ENCODE measurements around the gene NDUFB4. TPM values are rescaled to one million over a fixed set of nuclear protein-coding genes. Genes with fewer than 3 reads are reported as not detected.
A peak's percentile ranks its signal among the peaks of the same experiment; 100 is the strongest.
"Not testable (repeated sequence)": the region's sequence is repeated elsewhere in the genome, so short reads cannot be mapped to it uniquely, and the experiment has no call there.

Gene NDUFB4
- total RNA-seq, 2 donors from 2014 or later = 54.4 to 102 TPM

DNA sequence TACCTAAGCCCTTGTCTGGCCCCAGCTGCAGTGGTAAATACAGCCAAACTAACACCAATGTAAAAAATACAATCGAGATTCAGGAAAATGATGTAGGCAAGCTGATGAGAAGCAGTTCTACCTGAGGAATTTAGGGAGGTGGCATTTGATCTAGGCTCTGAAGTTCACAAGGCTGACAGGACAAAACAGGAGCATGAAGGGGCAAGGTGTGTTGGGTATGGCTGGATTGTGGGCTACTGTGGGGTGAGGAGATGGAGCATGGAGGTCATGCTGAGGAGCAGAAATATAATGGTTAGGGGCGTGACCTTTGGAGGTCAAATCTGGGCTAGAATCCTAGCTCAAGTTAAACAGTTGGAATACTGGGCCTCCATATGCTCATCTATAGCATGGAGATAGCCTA, 6.5 kb downstream of the NDUFB4 start:
- peaks cover 7% of the 10 kb centered on the region for H3K36me3 Mint-ChIP-seq
- peaks cover 0 to 2% of the 10 kb centered on the region in 2 donors for H3K4me1 Mint-ChIP-seq (ENCODE audit: low read depth in 2 of 2)
- H3K27ac Mint-ChIP-seq = no peak overlapping the region
- H3K9me3 Mint-ChIP-seq = no peaks in the 10 kb centered on the region
- no peak overlapping the region for H3K4me3 Mint-ChIP-seq
- no peaks in the 10 kb centered on the region for H3K27me3 Mint-ChIP-seq
- ATAC-seq (no peak), DNase-seq (ENCODE audit: low spot score) (no peak)

DNA sequence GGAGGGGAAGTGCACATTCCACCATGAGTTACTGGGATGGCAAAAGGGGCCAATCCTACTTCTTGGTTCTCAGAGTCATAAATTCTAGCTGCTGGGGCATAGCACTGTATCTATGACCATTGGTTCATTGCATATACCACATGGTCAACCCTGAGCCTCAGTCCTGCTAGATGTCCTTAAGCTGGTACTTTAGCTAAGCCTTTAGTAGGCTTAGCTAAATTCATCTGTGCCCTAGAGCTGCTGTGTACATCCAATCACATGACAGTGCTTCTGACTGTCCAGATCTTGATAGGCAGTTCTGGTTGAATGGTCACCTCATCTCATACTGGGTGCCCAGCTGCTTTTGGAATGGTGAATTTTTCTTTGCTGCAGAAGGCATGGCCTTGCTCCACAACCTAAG, 8.2 kb downstream of the NDUFB4 start:
- peaks cover under 1 to 5% of the 10 kb centered on the region in 2 donors for H3K27me3 Mint-ChIP-seq
- H3K9me3 Mint-ChIP-seq = no peaks in the 10 kb centered on the region
- no peaks in the 10 kb centered on the region for H3K4me1 Mint-ChIP-seq (ENCODE audit: low read depth in 2 of 2)
- H3K4me3 Mint-ChIP-seq = no peak overlapping the region
- ATAC-seq (peak in 1 of 2 donors; percentile 28), DNase-seq (ENCODE audit: low spot score) (no peak)
- H3K36me3 Mint-ChIP-seq = peaks cover 7% of the 10 kb centered on the region
- no peak overlapping the region for H3K27ac Mint-ChIP-seq

DNA sequence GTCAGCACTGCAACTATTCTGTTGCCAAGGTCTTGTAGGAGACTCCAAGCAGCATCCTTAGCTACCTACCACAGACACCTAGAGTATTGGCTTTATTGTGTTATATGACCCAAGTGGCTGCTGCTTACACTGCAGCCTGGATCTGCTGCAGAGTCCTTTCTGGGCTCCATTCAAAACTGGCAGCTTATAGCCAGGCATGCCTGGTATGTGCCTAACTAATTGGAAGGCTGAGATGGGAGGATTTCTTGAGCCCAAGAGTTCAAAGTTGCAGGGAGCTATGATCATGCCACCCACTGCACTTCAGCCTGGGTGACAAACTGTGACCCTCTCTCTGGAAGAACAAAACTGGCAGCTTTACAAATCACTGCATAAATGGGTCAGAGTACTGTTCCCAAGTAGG, 8.6 kb downstream of the NDUFB4 start:
- peaks cover 3 to 10% of the 10 kb centered on the region in 2 donors for H3K27me3 Mint-ChIP-seq
- H3K4me3 Mint-ChIP-seq = no peak overlapping the region
- no peak for ATAC-seq
- no peak overlapping the region for H3K27ac Mint-ChIP-seq
- H3K36me3 Mint-ChIP-seq = peaks cover 7% of the 10 kb centered on the region
- no peak for DNase-seq (ENCODE audit: low spot score)
- no peaks in the 10 kb centered on the region for H3K4me1 Mint-ChIP-seq (ENCODE audit: low read depth in 2 of 2)
- no peaks in the 10 kb centered on the region for H3K9me3 Mint-ChIP-seq

DNA sequence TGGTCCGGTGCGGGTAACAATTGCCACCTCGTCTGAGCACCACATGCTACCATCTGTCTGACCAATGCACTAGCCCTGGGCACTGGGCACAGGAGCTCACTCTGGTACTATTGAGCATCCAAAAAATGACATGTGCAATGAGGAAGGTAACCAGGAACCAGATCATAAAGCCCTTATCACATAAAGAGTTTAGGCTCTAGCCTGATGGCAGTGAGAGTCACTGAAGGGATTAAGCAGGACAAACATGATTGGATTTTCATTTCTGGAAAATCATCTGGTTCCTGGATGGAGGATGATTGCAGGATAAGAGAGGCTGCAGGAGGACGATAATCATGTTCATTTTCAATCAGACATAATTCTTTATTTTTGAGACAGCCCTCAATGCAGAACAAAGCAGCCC, 12.4 kb downstream of the NDUFB4 start:
- ATAC-seq = no peak
- H3K4me1 Mint-ChIP-seq (ENCODE audit: low read depth in 2 of 2) = no peaks in the 10 kb centered on the region
- H3K36me3 Mint-ChIP-seq = no peaks in the 10 kb centered on the region
- peaks cover 11 to 15% of the 10 kb centered on the region in 2 donors for H3K27me3 Mint-ChIP-seq
- no peak for DNase-seq (ENCODE audit: low spot score)
- H3K4me3 Mint-ChIP-seq = no peak overlapping the region
- no peaks in the 10 kb centered on the region for H3K9me3 Mint-ChIP-seq
- no peak overlapping the region for H3K27ac Mint-ChIP-seq

DNA sequence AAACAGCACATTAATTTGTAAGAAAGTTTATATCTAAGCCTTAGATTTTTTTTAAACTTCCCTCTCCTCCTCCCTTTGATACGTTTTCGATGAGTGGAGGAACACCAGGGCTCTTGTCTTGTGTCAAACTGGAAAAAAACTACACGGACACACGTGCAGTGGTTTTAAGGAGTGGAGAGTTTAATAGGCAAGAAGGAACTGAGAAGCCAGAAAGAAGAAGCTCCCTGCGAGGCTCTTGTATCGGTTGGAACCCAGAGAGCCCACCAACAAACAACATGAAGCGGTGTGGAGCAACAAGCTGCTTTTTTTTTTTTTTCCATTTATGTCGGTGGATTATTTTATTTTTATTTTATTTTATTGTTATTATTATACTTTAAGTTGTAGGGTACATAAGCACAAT, 18.6 kb downstream of the NDUFB4 start:
- Mint-ChIP-seq H3K27ac (no peak overlapping the region), H3K27me3 (peaks cover 6 to 10% of the 10 kb centered on the region in 2 donors), H3K9me3 (no peaks in the 10 kb centered on the region), H3K4me3 (no peak overlapping the region), H3K36me3 (no peaks in the 10 kb centered on the region), H3K4me1 (ENCODE audit: low read depth in 2 of 2) (no peaks in the 10 kb centered on the region)
- no peak for DNase-seq (ENCODE audit: low spot score)
- no peak for ATAC-seq

DNA sequence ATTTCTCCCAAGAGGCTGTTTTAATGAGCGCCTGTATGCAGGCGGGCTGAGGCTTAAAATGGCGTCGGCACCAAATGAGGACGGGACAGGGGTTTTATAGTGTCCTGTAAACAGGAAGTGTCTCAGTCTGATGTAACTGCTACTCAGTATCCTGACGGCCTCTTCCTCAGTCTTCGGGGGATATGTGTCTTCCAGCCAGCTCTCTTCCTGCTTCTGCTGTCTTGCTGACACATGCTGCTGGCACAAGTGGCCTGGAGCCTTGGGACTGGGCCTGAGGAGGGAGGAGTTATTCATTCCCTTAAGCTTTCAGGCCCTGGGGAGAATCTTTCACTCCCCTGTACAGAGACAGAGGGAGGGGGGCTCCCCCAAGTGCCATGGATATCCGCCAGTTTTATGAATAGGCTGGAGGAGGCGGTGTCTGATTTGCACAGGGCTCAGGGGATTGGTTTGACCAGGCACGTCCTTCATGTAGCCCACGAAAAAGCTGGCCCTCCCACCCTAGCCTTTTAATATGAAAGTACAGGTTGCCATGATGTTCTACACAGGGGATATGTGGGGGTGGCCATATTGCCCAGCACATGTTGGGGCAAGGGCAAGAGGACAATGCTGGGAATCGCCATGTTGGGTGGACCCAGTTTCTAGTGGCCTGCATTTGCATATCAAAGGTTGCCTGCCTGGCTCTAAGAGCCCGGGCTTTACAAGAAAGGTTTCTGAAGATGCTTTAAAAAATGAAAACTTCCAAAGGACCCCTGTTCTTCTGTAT, 19.9 kb downstream of the NDUFB4 start:
- no peaks in the 10 kb centered on the region for H3K36me3 Mint-ChIP-seq
- no peak overlapping the region for H3K4me3 Mint-ChIP-seq
- no peak for DNase-seq (ENCODE audit: low spot score)
- no peak overlapping the region for H3K27ac Mint-ChIP-seq
- ATAC-seq = no peak
- H3K4me1 Mint-ChIP-seq (ENCODE audit: low read depth in 2 of 2) = no peaks in the 10 kb centered on the region
- peaks cover 0 to 6% of the 10 kb centered on the region in 2 donors for H3K27me3 Mint-ChIP-seq
- H3K9me3 Mint-ChIP-seq = no peaks in the 10 kb centered on the region

DNA sequence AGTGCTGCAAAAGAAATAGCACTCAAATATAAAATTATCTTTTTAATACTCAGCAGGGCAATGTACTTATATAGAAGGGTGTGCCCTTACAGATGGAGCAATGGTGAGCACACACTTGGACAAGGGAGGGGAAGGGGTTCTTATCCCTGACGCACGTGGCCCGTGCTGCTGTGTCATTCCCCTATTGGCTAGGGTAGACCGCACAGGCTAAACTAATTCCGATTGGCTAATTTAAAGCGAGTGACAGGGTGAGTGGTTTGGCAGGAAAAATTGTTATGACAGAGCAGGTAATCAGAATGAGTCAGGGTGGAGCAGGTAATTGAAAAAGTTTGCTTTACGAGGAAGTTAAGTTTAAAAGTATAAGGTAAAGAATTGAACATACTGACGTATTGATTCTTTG, 20.6 kb downstream of the NDUFB4 start:
- H3K27ac Mint-ChIP-seq; H3K36me3 Mint-ChIP-seq; H3K9me3 Mint-ChIP-seq; H3K4me1 Mint-ChIP-seq (ENCODE audit: low read depth in 2 of 2); ATAC-seq; DNase-seq (ENCODE audit: low spot score); H3K4me3 Mint-ChIP-seq; H3K27me3 Mint-ChIP-seq: not testable (repeated sequence)

DNA sequence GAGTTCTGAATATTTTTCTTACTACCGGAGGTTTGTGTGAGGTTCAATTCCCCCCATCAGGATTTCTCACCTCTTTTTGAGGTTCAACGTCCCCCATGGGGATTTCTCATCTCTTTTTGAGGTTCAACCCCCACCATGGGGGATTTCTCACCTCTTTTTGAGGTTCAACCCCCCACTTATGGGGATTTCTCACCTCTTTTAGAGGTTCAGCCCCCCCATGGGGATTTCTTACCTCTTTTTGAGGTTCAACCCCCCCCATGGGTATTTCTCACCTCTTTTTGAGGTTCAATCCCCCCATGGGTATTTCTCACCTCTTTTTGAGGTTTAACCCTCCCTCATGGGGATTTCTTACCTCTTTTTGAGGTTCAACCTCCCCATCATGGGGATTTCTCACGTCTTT, 26.3 kb downstream of the NDUFB4 start:
- Mint-ChIP-seq H3K36me3 (peaks cover 6% of the 10 kb centered on the region), H3K9me3 (peaks cover 10% of the 10 kb centered on the region), H3K27me3 (peaks cover 4 to 16% of the 10 kb centered on the region in 2 donors), H3K27ac (no peak overlapping the region), H3K4me3 (no peak overlapping the region), H3K4me1 (ENCODE audit: low read depth in 2 of 2) (no peaks in the 10 kb centered on the region)
- no peak for ATAC-seq
- no peak for DNase-seq (ENCODE audit: low spot score)

DNA sequence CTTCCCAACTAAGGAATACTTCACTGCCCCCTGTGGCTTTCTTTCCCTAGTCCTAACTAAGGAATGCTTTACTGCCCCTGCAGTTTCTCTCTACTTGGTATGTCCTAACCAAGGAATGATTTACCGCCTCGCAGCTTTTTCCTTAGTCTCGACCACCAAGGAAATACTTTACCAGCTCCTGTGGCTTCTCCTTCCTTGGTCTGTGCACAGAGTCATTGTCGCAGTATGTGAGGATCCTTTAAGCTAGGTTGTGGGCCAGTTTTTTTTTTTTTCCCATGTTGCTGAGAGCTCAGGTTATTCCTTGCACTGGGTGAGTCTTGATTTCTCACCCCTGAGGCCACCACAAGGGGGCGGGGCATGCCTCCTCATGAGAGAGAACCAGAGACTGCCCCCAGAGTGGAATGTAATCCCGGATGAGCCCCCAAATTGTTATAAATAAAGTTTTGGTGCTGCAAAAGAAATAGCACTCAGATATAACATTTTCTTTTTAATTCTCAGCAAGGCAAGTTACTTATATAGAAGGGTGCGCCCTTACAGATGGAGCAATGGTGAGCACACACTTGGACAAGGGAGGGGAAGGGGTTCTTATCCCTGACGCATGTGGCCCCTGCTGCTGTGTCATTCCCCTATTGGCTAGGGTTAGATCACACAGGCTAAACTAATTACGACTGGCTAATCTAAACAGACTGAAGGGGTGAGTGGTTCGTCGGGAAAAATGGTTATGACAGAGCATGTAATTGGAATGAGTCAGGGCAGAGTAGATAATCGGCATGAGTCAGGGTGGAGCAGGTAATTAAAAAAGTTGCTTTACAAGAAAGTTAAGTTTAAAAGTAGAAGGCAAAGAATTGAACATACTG, 27.0 kb downstream of the NDUFB4 start:
- Mint-ChIP-seq H3K4me3 (no peak overlapping the region), H3K9me3 (peaks cover 10% of the 10 kb centered on the region), H3K4me1 (ENCODE audit: low read depth in 2 of 2) (no peaks in the 10 kb centered on the region), H3K27ac (no peak overlapping the region), H3K27me3 (peaks cover 4 to 16% of the 10 kb centered on the region in 2 donors), H3K36me3 (peaks cover 6% of the 10 kb centered on the region)
- no peak for ATAC-seq
- no peak for DNase-seq (ENCODE audit: low spot score)

DNA sequence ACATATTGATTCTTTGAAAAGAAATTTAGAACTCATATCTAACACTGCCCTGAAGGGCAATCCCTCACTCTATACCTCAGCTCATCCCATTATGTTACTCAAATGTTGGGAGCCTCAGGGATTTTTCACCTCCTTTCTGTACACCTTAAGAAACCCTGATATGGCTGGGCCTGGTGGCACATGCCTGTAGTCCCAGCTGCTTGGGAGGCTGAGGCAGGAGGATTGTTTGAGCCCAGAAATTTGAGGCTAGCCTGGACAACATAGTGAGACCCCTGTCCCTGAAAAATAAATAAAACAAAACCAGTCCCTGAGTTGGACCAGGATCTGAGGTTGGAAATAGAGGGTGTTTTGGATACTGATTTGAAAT, 27.6 kb downstream of the NDUFB4 start:
- ATAC-seq (no peak), DNase-seq (ENCODE audit: low spot score) (no peak)
- no peak overlapping the region for H3K4me3 Mint-ChIP-seq
- H3K4me1 Mint-ChIP-seq (ENCODE audit: low read depth in 2 of 2) = no peaks in the 10 kb centered on the region
- peaks cover 4 to 16% of the 10 kb centered on the region in 2 donors for H3K27me3 Mint-ChIP-seq
- peaks cover 6% of the 10 kb centered on the region for H3K36me3 Mint-ChIP-seq
- H3K27ac Mint-ChIP-seq = no peak overlapping the region
- peaks cover 10% of the 10 kb centered on the region for H3K9me3 Mint-ChIP-seq

DNA sequence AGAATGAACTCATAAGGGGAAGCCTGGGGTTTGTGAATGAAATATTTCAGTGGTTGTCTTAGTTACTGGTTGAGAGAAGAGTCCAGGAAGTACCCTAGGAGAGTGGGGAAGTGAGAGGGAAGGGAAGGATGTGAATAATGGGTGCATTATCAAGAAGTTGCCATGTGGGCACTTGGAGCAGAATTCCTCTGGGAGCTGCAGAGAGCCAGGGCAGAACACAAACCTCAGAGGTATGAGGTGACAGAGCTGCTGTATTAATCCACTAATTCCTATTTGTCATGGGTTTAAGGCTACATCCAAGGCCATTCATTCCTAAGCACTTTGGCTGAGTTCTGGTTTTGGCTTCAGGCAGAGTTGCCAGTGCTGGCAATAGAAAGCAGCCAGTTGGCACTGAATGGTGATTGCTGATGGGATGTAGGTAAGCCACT, 29.0 kb downstream of the NDUFB4 start:
- Mint-ChIP-seq H3K27me3 (peaks cover 7 to 16% of the 10 kb centered on the region in 2 donors), H3K27ac (no peak overlapping the region), H3K4me3 (no peak overlapping the region), H3K9me3 (peaks cover 10% of the 10 kb centered on the region), H3K4me1 (ENCODE audit: low read depth in 2 of 2) (no peaks in the 10 kb centered on the region), H3K36me3 (peaks cover 6% of the 10 kb centered on the region)
- DNase-seq (ENCODE audit: low spot score) = no peak
- no peak for ATAC-seq

DNA sequence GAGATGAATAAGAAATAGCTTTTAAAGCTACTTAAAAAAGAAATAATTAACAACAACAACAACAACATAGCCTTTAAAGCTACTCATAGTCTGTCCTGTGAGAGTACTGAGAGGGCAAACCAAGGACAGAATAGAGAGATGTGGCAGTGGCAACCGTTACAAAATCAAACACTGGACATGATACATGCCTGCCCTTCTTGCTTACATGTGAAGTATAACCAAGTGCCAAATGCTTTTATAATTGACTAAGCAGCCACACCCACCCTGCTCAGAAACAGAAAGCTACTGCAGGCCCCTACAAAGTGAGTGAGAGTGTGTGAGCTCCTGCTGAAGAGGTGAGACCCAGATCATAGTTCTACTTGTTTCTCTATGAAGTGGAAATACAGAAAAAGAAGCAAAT, 38.4 kb downstream of the NDUFB4 start:
- H3K27me3 Mint-ChIP-seq = peaks cover 5 to 7% of the 10 kb centered on the region in 2 donors
- DNase-seq (ENCODE audit: low spot score) (no peak), ATAC-seq (no peak)
- no peaks in the 10 kb centered on the region for H3K4me1 Mint-ChIP-seq (ENCODE audit: low read depth in 2 of 2)
- peaks cover 5% of the 10 kb centered on the region for H3K9me3 Mint-ChIP-seq
- H3K4me3 Mint-ChIP-seq = no peak overlapping the region
- no peak overlapping the region for H3K27ac Mint-ChIP-seq
- peaks cover 6% of the 10 kb centered on the region for H3K36me3 Mint-ChIP-seq

DNA sequence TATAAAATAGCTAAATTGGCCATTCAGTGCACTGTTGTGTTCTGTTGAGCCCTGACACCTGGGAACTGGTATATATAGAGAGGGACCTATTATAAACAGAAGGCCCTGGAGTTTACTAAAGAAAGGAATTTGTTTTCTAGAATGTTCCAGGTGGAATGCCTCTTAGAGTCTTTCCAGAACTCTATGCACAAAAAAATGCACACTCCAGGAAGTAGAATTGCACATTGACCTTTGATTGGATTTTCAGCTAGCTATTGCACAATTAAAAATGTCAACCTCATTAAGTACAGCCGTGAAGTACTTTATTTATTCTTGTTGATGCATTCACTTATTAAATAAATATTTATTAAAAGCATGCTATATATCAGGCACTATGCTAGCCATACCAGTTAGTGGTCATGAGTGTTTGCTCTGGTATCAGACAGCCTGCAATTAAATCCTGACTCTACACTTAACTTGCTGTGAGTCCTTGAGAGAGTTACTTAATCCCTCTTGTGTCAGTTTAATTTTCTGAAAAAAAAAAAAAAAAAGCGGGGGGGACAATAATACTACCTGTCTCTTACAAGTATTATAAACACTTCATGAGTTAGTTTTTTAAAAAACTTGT, 40.8 kb downstream of the NDUFB4 start:
- DNase-seq (ENCODE audit: low spot score) = no peak

More for the DNA sequence above, 40.8 kb downstream of the NDUFB4 start:
- H3K27ac Mint-ChIP-seq = no peak overlapping the region
- no peak overlapping the region for H3K4me3 Mint-ChIP-seq
- H3K4me1 Mint-ChIP-seq (ENCODE audit: low read depth in 2 of 2) = peaks cover 0 to 6% of the 10 kb centered on the region in 2 donors
- peaks cover 8 to 15% of the 10 kb centered on the region in 2 donors for H3K27me3 Mint-ChIP-seq
- ATAC-seq = no peak
- H3K9me3 Mint-ChIP-seq = peaks cover 2% of the 10 kb centered on the region
- peaks cover 6% of the 10 kb centered on the region for H3K36me3 Mint-ChIP-seq
